ENCODE results near the gene XPO6.

DNA sequence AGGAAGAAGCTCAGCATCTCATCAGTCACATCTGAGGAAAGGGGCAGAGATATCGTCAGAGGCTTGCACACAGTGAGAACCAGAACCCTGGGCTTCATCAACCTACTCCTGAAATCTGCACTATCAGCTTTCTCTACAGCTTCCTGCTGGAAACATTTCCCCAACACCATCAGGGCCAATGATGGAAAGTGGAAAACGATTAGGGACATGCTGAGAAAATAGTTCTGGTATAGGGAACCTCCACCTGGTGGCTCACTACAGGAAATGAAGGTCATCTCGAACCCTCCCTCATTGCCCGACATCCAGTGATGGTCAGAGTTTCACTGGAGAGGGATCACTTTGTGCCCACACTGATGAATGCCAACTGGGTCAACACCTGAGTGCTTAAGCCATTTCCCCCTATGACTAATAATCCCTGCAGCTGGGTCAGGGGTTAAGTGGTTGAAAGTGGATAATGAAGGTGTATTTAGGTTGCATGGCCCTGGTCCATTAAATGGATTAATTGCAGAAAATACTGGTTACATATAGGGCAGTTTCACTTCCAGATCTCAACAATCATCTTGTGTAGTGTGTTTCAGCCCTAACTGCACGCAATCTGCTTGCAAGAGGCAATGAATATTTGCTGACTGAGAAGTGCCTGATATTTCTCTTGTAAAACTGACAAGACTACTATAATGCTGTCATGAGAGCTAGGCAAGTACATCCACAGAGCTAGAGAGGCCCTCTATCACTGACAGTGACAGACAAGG lies 105.1 kb downstream of the XPO6 start:
- TF ChIP-seq SIN3A (IDR thresholded peaks at IDR 0.05; ENCODE audit: borderline replicate concordance, insufficient read depth, low read depth, low read length) = no peak
- TF ChIP-seq, protein P1, sequence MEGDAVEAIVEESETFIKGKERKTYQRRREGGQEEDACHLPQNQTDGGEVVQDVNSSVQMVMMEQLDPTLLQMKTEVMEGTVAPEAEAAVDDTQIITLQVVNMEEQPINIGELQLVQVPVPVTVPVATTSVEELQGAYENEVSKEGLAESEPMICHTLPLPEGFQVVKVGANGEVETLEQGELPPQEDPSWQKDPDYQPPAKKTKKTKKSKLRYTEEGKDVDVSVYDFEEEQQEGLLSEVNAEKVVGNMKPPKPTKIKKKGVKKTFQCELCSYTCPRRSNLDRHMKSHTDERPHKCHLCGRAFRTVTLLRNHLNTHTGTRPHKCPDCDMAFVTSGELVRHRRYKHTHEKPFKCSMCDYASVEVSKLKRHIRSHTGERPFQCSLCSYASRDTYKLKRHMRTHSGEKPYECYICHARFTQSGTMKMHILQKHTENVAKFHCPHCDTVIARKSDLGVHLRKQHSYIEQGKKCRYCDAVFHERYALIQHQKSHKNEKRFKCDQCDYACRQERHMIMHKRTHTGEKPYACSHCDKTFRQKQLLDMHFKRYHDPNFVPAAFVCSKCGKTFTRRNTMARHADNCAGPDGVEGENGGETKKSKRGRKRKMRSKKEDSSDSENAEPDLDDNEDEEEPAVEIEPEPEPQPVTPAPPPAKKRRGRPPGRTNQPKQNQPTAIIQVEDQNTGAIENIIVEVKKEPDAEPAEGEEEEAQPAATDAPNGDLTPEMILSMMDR (IDR thresholded peaks at IDR 0.05) = no peak

Data from Panc1 (cell line).